HPDE6-E6E7 (cell line): Measurements from ENCODE around the gene CPNE5.

Source experiments
- DNase-seq: peaks from one replicate; pipeline ENCODE4 v3.0.0; 2011; ENCODE audit warnings: missing footprints; ENCODE audit errors: extremely low spot score

CPNE5 gene

DNA sequence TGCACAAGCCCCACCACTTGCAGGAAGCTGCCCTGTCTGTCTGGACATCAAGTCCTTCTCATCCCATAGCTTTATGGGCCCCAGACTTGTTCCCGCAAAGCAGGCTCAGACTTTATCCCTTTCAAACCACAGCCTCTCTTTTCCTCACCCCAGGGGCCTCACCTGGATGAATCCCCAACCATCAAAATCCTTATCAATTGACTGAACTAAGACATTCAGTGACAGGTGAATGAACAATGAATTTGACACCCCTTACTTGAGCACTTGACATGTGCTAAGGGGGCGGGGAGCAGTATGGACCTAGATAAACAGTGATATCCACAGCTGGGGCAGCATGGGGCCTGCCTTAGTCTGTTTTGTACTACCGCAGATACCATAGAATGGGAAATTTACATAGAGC is 136.6 kb downstream of the CPNE5 start:
- DNase-seq, result no peak

DNA sequence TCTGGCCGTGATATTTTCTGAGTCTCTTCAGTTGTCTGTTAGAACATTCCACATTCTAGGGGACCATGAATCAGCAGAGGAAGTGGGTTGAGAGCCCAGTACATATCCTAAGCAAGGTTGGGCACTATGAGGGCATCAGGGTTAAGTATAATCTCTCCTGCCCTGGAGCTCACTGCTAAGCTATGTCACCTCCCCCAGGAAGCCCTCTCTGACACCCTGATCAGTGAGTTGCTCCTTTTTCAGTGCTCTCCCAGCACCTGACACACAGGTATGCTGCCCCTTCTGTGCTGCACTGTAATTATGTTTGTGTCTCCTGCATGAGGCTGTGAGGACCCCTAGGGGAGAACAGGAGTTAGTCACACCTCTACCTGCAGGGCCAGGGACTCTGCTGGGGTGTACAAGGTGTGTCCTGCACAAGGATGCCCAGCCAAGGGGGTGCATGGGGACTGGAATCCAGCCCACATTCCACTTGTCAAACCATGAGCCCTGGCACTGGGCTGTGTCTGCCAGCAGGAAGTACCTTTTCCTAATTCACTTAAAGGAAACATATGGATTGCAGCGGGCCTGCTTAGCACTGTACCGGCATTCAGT is 137.7 kb downstream of the CPNE5 start:
- no peak for DNase-seq

DNA sequence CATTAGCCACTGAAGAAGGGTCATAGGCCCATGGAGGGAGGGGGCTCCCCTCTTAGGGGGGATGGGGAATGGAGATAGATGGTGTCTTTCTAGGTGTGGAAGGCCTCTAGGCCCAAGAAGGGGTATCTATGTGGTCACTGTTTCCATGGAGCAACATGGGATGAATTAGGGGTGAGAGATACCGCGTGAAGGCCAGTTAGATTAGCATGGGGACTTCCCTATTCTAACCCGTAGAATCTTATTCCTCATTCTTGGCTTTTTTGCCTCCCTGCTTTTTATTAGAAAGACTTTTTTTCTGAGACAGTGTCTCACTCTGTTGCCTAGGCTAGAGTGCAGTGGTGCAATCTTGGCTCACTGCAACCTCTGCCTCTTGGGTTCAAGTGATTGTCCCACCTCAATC is 138.4 kb downstream of the CPNE5 start:
- DNase-seq, result no peak

DNA sequence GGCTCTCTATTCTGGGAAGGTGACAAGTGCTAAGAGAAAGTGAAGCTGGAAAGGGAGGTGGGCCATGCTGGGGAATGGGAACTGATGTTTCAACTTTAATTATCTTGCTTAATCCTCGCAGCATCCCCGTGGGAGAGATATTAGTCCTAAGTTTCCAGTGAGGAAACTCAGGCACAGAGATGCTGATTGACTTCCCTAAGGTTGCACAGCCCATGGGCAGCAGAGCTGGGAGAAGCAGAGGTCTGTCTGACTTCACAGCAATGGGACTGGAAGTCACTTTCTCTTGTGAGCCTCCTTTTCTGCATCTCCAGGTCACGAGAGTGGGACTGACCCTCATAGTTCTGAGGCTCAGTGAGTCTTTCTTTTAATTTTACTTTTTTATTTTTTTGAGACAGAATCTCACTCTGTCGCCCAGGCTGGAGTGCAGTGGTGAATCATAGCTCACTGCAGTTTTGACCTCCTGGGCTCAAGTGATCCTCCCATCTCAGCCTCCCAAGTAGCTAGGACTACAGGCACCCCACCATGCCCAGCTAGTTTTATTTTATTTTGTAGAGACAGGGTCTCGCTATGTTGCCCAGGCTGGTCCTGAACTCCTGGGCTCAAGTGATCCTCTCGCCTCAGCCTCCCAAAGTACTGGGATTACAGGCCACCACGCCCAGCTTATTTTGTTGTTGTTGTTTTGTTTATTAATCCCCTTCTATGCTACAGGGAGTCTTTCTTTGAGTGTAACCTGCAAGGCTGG is 139.0 kb downstream of the CPNE5 start:
- DNase-seq, result no peak

DNA sequence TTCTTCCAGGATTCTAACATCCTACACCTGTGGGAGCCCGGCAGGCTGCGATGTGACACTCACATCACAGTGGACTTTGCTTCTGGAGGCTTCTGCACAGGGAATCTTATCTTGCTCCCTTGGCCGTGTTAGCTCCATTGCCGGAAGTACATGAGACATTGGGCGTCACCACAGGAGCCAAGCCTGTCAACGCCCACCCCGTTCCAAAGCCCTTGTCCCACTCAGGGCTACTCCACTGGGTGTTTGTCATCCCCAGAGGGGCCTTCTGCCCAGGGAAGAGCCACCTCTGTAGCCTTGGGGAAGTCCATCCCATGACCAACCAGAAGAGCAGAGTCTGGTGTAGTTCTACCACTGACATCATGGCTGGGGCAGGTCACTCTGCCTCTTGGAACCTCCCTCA is 139.9 kb downstream of the CPNE5 start:
- no peak for DNase-seq

DNA sequence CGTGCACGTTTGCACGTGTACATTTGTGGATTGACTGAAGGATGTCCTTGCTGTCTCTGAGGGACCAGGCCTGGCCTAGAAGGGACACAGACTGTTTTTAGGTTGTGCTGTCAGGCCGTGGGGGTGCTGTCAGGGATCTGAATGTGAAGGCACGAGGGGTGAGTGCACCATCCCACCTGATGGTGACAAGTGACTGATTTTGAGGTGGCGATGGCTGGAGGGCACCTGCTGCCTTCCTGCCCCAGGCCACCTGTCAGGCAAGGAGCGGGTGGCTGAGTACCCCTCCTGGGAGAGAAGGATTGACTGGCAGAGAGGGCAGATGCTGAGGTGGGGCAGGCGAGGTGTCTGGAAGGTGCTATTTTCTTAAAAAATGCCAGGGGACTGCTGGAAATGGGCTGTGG is 140.4 kb downstream of the CPNE5 start:
- no peak for DNase-seq

DNA sequence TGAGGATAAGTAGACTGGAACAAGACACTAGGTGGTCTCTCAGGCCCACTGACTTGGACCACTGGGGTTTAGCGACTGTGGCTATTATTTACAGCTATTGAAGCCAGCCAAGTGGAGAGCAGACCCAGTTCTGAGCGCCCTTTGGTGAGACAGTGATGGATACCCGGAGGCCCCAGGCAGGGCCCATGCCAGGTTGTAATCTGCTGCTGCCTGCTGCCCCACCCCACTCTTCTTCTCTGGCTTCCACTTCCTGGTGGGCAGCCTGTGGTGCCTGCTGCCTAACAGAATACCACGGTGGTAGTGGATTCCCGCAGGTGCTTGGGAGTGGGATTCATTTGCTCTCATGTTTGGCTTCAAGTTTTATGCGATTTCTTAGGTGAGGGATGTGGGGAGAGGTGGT is 141.0 kb downstream of the CPNE5 start:
- no peak for DNase-seq

DNA sequence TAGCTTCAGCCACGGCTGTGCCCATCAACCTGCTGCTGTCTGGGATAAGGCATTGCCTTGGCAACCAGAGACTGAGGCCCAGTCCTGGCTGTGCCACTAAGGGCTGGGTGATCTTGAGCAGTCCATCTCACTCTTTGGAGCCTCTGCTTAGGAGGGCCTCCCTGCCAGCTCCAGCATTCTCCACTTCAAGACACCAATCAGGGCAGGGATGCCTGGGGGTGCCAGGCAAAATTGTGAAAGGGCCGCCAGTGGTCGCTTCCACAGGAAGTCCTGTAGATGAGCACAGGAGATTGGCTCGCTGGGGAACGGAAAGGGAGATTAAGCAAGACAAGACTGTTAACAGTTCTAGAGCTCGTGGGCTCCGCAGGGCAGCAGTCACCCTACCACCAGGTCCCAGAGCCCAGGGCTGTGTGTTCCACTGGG is 141.8 kb downstream of the CPNE5 start, which contains the start of gene RAB44:
RAB44 (plus strand) TSS at position 346 of the 423 bp plus-strand sequence. CDS start 6,410 bp downstream, outside the sequence.
- DNase-seq, result no peak

DNA sequence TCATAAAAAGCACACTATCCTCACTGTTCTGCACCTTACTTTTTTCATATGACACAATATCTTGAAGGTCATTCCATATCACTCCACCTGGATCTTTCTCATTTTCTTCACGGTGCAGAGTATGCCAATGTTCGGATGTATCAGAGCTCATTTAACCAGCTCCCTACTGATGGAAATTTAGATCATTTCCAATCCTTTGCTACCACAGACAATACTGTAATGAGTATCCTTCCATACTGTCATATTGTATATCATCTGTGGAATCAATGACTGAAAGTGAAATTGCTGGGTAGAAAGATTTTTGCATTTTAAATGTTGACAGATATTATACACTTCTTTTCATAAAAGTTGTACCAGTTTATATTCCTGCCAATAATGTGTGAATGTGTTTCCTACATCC is 143.8 kb downstream of the CPNE5 start:
- DNase-seq, result no peak

DNA sequence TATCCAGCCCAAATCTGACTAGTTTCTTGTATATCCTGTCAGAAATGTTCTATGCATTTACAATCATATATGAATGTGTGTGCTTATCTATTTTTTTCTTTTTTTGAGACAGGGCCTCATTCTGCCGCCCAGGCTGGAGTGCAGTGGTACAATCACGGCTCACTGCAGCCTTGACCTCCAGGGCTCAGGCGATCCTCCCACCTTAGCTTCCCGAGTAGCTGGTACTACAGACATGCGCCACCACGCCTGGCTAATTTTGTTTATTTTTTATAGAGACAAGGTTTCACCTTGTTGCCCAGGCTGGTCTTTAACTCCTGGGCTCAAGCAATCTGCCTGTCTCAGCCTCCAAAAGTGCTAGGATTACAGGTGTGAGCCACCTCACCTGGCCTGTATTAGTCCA is 144.6 kb downstream of the CPNE5 start:
- DNase-seq, result no peak

DNA sequence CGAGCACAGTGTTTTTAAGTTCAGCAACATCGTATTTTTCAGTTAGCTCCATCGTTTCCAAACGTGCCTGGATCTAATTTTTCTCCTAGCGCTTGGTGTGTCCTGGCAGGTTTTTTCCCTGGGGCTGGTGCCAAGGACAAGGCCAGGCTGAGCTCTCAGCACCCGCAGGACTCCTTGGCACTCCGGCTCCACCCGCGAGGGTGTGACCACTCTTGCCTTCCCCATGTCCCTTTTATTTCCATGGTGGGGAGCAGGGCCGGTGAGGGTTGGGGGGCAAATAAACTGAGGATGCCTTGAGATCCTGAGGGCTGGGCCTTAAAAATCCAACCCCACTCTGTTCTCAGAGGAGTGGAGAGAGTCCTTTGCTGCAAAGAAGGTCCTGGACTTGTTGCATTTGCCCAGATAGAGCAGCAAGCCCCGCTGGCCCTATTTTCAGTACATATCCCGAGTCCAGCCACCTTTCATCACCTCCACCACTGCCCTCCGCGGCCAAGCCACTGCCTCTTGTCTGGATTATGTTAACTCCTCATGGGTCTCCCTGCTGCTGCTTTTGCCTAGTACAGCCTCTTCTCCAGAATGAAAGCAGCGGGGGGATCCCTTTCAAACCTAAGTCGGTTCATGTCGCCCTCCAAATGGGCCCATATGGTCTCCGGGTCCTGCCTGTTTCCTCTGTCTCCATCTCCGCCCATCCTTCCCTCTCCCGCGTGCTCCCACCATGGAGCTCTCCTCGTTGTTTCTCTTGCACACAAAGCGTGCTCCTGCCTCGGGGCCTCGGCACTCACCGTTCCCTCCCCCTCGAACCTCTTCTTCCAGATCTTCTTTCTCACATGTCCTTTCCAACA is 146.2 kb downstream of the CPNE5 start:
- DNase-seq, result no peak

DNA sequence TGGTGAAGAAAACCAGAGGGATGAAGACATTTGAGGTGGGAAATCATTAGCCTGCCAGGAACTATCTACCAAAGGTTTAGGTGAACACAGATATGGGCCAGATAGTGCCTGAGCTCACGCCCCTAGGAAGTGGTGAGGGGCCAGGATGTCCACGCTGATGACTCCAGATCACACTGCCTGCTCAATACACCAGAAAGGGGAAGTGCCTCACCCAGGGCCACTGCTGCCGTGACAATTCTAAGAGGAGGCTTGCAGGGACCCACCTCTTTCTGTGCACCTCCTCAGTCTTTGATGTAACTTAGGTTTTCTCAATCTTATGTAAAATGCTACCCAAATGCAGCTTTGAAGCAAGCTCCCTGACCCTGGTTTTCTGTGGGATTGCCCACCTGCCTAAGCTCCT is 147.0 kb downstream of the CPNE5 start:
- no peak for DNase-seq

DNA sequence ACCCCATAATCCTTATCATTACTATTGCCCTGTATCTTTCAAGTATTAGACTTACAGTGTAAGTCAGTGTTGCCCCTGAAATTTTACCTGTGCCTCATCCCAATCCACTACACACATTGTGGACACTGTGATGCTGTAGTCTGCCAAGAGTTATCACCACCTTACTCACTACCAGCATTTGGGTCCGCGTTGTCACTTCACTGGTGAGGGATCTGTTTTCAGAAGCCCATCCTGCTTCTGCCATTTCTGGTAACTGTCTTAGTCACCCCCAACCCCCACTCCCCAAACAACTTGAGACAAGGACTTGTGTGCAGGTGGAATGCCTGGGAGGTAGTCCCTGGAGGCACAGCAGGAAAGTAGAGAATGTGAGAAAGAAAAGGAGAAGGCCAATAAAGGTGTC is 147.6 kb downstream of the CPNE5 start:
- no peak for DNase-seq

DNA sequence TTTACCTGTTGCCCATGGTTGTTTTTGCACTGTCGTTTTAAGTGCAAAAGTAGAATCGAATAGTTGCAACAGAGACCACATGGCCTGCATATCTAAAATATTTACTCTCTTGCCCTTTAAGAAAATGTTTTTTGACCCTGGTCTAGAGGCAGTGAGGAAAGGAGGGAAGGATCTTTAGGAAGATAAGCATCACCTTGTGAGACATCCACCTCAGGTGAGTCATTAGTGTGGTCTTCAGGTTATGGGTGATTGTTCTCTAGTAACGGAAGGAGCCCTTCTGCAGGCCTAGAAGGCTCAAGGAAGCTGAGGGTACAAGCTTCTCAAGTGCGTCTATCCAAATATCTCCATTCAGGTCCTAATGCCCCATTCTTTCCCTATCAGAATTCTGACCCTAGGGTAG is 148.2 kb downstream of the CPNE5 start:
- no peak for DNase-seq
